Choroid plexus epithelial cell (primary cell): ENCODE data around the gene YARS1.

Experiments used
- DNase-seq: peaks from one replicate; pipeline ENCODE4 v3.0.0-alpha.2; 2010; ENCODE audit warnings: low read depth
- H3K4me3 ChIP-seq: 2 replicates; pipeline ENCODE4 v1.5.1; 2011; ENCODE audit warnings: low read depth, mild to moderate bottlenecking, control low read depth, low read length, moderate library complexity
- TF ChIP-seq, protein P1 (sequence below): conservative IDR thresholded peaks from 2 replicates; pipeline ENCODE4 v1.5.1; 2011; ENCODE audit warnings: low read depth, mild to moderate bottlenecking, control low read depth, inconsistent platforms, low read length, moderate library complexity

YARS1 gene

DNA sequence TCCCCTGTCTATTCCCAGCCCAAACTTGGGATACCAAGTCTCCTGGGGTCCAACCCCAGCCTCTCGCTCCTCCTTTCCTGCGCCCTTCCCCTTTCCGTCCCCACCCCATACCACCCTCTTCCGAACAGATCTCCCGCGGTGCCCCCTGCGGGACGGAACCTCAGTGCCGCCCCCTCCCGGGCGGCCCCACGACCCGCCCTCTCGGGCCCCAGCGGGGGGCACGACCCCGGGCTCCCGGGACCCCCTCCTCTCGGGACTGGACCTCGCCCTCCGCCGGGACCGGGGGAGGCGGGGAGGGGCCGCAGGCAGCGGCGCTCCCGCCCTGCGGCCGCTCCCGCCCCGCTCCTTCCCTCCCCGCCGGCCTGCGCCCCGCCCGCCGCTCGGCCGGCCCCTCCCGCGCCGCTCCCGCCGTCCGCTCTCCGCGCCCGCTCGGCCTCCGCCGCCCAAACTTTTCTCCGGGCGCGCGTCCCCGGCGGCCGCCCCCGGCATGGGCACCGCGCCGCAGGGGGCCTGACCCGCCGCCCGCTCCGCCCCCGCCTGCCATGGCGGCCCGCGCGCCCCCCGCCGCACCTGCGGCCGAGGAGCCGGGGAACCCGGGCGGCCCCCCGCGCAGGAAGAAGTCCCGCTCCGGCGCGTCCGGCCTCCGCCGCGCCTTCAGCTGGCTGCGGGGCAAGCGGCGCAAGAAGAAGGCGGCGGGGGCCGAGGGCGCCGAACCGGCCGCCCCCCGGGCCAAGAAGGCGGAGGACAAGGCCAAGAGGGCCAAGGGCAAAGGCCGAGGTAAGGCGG lies 75.6 kb downstream of the YARS1 start:
- peak overlapping the region; percentile 57 for H3K4me3 ChIP-seq
- no peak for DNase-seq
- TF ChIP-seq, protein P1, sequence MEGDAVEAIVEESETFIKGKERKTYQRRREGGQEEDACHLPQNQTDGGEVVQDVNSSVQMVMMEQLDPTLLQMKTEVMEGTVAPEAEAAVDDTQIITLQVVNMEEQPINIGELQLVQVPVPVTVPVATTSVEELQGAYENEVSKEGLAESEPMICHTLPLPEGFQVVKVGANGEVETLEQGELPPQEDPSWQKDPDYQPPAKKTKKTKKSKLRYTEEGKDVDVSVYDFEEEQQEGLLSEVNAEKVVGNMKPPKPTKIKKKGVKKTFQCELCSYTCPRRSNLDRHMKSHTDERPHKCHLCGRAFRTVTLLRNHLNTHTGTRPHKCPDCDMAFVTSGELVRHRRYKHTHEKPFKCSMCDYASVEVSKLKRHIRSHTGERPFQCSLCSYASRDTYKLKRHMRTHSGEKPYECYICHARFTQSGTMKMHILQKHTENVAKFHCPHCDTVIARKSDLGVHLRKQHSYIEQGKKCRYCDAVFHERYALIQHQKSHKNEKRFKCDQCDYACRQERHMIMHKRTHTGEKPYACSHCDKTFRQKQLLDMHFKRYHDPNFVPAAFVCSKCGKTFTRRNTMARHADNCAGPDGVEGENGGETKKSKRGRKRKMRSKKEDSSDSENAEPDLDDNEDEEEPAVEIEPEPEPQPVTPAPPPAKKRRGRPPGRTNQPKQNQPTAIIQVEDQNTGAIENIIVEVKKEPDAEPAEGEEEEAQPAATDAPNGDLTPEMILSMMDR, result peak; percentile 29

DNA sequence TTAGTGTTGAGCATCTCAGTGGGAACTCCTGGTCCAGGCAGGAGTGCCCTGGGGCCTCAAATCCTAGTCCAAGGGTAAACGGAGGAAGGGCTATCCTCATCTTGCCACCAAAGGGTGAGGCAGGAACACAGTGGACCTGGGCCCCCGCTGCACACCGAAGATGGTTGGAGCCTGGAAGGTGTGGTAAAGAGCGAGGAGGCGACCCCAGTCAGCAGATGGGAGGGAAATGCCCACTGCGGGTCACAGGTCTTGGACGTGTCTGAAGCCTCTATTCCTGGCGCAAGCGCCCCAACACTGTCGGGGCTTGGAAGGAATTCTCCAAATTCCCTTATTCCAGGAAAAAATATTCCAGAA lies 76.1 kb downstream of the YARS1 start:
- peak overlapping the region; percentile 57 for H3K4me3 ChIP-seq
- TF ChIP-seq, protein P1, result no peak

DNA sequence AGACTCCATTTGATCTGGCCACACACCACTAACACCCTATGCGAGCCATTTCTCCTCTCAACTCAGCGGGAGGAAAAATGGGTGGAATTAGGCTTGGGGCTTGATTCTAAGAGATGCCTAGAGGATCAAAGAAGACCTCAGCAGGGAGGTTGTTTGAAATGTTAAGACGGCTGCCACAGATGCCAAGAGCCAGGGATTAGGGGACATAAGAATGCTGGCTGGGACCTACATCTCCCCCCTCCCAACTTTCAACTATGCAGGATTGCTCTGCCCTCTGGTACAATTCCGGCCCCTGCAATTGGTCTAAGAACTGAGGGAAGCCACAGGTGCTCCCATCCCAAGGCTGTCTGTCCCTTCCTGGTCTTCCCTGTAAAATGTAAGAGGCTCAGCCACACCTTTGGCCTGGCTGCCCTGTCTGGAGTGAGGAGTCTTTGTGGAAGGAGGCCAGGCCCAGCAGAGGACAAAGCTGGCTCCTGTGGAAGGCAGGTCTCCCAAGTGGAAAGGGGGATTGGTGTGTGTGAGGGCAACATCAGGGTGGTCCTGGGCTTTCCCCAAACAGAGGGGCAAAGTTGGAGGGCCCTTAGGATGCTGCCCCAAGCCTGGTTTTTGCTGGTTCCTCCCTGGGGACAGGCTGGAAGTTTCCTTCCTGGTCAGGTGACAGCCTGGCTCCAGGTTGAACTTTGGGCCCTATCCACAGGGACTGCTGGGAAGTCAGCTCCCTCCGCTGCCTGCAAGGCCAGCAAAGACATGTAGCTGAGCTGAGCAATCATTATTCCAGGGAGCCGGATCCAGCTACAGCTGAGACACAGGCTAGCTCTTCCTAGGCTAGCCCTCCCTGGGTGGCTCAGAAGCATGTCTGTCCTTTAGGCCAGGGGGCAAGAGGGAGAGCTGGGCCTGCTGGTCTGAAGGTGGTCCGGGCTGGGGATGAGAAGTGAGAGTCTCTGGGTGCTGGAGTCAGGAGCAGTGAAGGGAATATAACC lies 80.1 kb downstream of the YARS1 start:
- no peak overlapping the region for H3K4me3 ChIP-seq
- no peak for DNase-seq
- TF ChIP-seq, protein P1, result no peak

More for the DNA sequence above, 76.1 kb downstream of the YARS1 start:
- DNase-seq, result no peak

DNA sequence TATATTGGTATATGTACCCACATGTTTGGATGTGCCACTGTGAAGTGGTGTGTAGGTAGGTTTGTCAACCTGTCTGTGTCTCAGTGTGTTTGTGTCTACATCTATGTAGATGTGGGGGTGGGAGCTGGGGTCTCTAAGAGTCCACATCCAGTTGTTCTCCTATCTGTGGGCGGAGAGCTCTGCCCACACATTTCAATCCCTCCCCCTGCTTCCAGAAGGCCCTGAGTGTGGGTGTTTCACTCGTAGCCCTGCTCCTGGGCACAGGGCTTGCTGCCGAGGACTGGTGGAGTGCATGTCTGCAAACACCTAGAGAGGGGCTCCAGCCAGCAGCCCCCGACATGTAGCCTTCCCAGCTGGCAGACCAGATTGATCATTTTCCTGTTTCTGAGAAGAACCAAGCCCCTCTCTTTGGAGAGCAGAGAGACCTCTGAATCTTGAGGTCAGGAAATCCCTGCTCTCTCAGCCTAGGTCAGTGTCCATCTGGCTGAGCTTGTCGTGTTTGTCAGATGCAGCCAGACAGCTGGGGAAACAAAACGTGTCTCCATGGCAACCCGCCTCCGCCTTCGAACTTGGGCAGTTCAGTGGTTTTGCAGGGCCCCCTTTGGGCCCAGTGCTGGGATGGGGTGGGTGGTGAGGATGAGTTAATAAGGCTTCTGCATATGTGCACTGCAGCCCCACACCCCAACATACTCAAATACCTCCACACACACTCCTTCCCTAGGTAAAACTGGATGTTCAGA lies 83.4 kb downstream of the YARS1 start:
- TF ChIP-seq, protein P1, result no peak
- DNase-seq, result peak; percentile 33
- no peak overlapping the region for H3K4me3 ChIP-seq

DNA sequence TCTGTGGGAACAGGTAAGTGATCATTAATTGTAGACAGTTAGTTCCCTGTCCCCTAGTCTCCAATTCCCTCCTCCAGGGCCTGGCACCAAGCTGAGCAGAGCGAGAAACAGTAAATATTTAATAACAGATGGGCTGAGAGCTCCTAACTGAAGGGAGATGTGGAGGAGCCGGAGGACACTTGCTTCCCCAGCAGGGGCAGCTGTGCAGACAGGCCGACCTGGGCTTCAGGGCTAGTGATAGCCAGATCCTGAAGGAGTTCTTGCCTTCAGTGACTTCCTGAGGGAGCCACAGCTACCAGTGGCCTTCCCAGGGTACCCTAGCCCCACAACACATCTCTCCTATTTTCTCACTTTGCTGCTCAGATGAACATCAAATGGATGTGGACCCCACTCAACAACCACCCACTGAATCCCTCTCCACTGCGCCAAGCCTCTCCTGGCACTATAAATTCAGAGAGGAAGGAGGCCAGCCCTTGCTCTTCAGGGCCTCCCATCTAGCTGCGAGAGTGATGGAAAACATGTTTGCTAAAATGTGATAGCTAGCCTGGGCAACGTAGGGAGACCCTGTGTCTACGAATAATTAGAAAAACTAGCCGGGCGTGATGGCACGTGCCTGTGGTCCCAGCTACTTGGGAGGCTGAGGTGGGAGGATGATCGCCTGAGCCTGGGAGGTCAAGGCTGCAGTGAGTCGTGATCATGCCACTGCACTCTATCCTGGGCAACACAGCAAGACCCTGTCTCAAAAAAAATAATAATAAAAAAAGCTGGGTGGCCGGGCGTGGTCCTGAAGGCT lies 87.7 kb downstream of the YARS1 start:
- H3K4me3 ChIP-seq, result no peak overlapping the region
- no peak for DNase-seq
- TF ChIP-seq, protein P1, result peak; percentile 4
